PC-3 (cell line): ENCODE data around the gene EID2.

Experiments used
- CTCF ChIP-seq: fragments of 300-600 bp; sonication (generic); conservative IDR thresholded peaks from 2 replicates; pipeline ENCODE4 v1.5.1; 2017; ENCODE audit warnings: antibody characterized with exemption, low read depth, mild to moderate bottlenecking, low read length
- EZH2 ChIP-seq: fragments of 300-600 bp; sonication (generic); IDR thresholded peaks from one replicate; pipeline ENCODE4 v1.6.1; 2017; ENCODE audit warnings: antibody characterized with exemption, mild to moderate bottlenecking, low read length; ENCODE audit not compliant: unreplicated experiment
- EZH2phosphoT487 ChIP-seq: fragments of 300-600 bp; sonication (generic); IDR thresholded peaks from 2 replicates; pipeline ENCODE4 v1.6.1; 2018; ENCODE audit warnings: mild to moderate bottlenecking, antibody characterized with exemption, low read length, borderline replicate concordance

- TF ChIP-seq EZH2: no peak
- TF ChIP-seq CTCF: no peak
- no peak for TF ChIP-seq EZH2phosphoT487
Measured at GRCh38 chr19:39516270-39516669, 23.7 kb downstream of the EID2 start.
